NB4 (cell line): ENCODE data around the gene PIWIL4.

Experiments used
- DNase-seq: peaks from one replicate; pipeline ENCODE4 v3.0.0; 2010; ENCODE audit warnings: low read depth
- H3K4me3 ChIP-seq: one replicate; pipeline ENCODE4 v1.5.1; 2011; ENCODE audit warnings: mild to moderate bottlenecking, low read depth, low read length, moderate library complexity
- MYC ChIP-seq: IDR thresholded peaks from 2 replicates; pipeline ENCODE4 v1.6.1; 2011; ENCODE audit warnings: low read depth, low read length
- POLR2A ChIP-seq: IDR thresholded peaks from 2 replicates; pipeline ENCODE4 v1.6.1; 2011; ENCODE audit warnings: mild to moderate bottlenecking; ENCODE audit not compliant: insufficient read length; ENCODE audit errors: extremely low read depth
- TF ChIP-seq, protein P1 (sequence below): IDR thresholded peaks from 2 replicates; pipeline ENCODE4 v1.6.1; 2011; ENCODE audit warnings: low read depth, low read length
- TF ChIP-seq, protein P2 (sequence below): IDR thresholded peaks from one replicate; pipeline ENCODE4 v1.5.1; 2012; ENCODE audit warnings: low read depth, low read length

The PIWIL4 gene

DNA sequence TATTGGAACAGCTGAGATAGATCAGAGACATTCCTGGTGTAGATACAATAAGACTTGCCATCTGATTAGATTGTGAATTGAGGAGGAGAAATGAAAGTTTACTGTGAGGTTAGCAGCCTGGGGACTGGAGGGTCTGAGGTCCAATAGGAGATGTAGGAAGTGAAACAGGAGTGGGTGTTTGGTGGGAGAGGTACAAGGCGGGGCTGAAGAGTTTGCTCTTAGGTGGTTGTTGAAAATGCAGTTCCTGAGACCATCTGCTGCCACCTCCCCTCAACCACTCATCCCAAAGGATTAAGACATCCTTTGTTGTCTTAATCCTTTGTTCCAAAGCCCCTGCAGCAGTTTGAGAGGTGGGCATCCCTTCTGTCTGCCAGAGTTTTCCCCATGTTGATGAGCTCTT lies 14.8 kb downstream of the PIWIL4 start:
- TF ChIP-seq MYC (no peak), POLR2A (no peak)
- TF ChIP-seq, protein P1, sequence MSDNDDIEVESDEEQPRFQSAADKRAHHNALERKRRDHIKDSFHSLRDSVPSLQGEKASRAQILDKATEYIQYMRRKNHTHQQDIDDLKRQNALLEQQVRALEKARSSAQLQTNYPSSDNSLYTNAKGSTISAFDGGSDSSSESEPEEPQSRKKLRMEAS: no peak
- TF ChIP-seq, protein P2, sequence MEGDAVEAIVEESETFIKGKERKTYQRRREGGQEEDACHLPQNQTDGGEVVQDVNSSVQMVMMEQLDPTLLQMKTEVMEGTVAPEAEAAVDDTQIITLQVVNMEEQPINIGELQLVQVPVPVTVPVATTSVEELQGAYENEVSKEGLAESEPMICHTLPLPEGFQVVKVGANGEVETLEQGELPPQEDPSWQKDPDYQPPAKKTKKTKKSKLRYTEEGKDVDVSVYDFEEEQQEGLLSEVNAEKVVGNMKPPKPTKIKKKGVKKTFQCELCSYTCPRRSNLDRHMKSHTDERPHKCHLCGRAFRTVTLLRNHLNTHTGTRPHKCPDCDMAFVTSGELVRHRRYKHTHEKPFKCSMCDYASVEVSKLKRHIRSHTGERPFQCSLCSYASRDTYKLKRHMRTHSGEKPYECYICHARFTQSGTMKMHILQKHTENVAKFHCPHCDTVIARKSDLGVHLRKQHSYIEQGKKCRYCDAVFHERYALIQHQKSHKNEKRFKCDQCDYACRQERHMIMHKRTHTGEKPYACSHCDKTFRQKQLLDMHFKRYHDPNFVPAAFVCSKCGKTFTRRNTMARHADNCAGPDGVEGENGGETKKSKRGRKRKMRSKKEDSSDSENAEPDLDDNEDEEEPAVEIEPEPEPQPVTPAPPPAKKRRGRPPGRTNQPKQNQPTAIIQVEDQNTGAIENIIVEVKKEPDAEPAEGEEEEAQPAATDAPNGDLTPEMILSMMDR: no peak
- DNase-seq: no peak
- no peak overlapping the region for H3K4me3 ChIP-seq

DNA sequence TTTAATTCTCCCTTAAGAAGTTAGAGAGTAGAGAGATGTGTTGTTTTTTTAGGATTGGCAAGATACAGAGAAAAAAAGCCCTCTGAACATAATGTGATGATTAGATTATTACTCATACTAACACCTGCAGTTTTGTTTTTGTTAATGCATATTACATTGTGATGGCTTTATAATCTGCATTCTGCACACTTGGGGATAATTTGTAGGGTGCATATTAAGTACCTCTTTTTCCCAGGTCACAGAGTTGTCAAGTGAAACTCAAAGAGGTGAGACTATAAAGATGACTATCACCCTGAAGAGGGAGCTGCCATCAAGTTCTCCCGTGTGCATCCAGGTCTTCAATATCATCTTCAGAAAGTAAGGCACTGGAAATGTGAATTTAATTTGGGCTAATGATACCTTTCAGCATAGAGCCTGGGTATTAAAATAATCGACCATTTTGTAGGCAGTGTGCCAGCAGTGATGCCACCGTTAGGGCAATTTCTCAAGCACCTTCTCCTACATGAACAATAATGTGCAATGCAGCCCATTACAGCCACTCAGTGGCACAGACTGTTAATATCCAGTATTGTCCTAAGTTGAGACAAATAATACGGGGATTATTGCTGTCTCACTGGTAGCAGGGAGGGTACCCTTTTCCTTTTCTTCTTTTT lies 16.2 kb downstream of the PIWIL4 start:
- no peak overlapping the region for H3K4me3 ChIP-seq
- no peak for DNase-seq
- TF ChIP-seq POLR2A (no peak), MYC (no peak)
- TF ChIP-seq, protein P2: no peak
- TF ChIP-seq, protein P1: no peak

- TF ChIP-seq POLR2A: no peak
- TF ChIP-seq MYC: no peak
- TF ChIP-seq, protein P2: no peak
- TF ChIP-seq, protein P1: no peak
- no peak overlapping the region for H3K4me3 ChIP-seq
- peak; percentile 40 for DNase-seq
Measured at GRCh38 chr11:94583866-94584500, 16.8 kb downstream of the PIWIL4 start.

DNA sequence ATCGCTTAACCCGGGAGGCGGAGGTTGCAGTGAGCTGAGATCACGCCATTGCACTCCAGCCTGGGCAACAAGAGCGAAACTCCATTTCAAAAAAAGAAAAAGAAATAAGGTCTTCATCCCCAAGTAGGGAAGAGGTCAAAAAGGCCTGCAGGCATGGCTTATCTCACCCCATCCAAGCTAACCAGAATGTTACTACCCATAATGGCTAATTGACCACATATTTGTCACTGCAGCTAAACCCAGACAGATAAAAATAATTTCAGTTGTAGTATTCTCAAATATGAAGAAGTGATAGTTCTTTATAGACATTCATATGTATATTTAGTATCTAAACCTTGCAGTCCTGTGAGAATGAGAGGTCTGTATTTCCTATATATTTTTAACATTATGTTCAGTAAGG lies 17.8 kb downstream of the PIWIL4 start:
- no peak for DNase-seq
- TF ChIP-seq, protein P2: no peak
- no peak for TF ChIP-seq POLR2A
- no peak overlapping the region for H3K4me3 ChIP-seq

DNA sequence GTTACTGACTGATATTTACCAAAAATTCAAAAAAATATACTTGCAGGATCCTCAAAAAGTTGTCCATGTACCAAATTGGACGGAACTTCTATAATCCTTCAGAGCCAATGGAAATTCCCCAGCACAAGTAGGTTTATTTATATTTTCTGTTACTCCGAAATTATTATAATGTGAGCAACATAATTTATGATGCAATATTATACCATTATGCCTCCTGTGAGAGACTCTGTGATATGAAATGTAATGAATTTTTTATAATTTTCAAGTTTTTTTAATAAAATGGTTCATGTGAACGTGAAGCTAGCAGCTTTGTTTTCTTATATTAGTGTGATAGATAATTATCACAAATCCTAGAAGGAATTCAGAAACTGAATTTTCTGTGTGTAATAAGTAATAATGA lies 18.2 kb downstream of the PIWIL4 start:
- TF ChIP-seq, protein P1: no peak
- TF ChIP-seq POLR2A (no peak), MYC (no peak)
- TF ChIP-seq, protein P2: no peak
- no peak for DNase-seq
- no peak overlapping the region for H3K4me3 ChIP-seq

- TF ChIP-seq, protein P2: no peak
- TF ChIP-seq, protein P1: no peak
- TF ChIP-seq POLR2A (no peak), MYC (no peak)
- DNase-seq: no peak
- H3K4me3 ChIP-seq: no peak overlapping the region
Measured at GRCh38 chr11:94586546-94586945, 19.4 kb downstream of the PIWIL4 start.
